Heart right ventricle (tissue), 16 donors: ENCODE measurements around the gene NIPBL. TPM values are rescaled to one million over a fixed set of nuclear protein-coding genes. Genes with fewer than 3 reads are reported as not detected.

Experiments
- ATAC-seq, 8 donors: fragments of 200-7000 bp; cut with Tn5 transposase; one replicate each; pipeline ENCODE4 v1.9.1; 2020; ENCODE audit warnings: mild to moderate bottlenecking in 8 of 8, moderate library complexity in 8 of 8, moderate number of reproducible peaks in 1 of 8
- DNase-seq, 2 donors: peaks; one replicate each; pipeline ENCODE4 v3.0.0-alpha.2; 2020
- H3K27ac ChIP-seq, 10 donors: fragments of 200-600 bp; sonication (generic) in 2 of 10; one replicate each; pipeline versions ENCODE4 v1.5.0 to v1.8.0; 2020 to 2022; ENCODE audit warnings: mild to moderate bottlenecking in 3 of 10
- H3K27me3 ChIP-seq, 7 donors: fragments of 200-600 bp; one replicate each; pipeline ENCODE4 v1.8.0; 2021 to 2022; ENCODE audit warnings: mild to moderate bottlenecking in 2 of 7
- H3K36me3 ChIP-seq, 9 donors: fragments of 200-600 bp; sonication (generic) in 1 of 9; one replicate each; pipeline versions ENCODE4 v1.5.0 to v1.8.0; 2020 to 2022; ENCODE audit warnings: mild to moderate bottlenecking in 2 of 9
- H3K4me1 ChIP-seq, 9 donors: fragments of 200-600 bp; sonication (generic) in 1 of 9; one replicate each; pipeline versions ENCODE4 v1.5.0 to v1.8.0; 2020 to 2022; ENCODE audit warnings: mild to moderate bottlenecking in 4 of 9
- H3K4me3 ChIP-seq, 10 donors: fragments of 200-600 bp; sonication (generic) in 2 of 10; one replicate each; pipeline versions ENCODE4 v1.5.0 to v1.8.0; 2020 to 2022; ENCODE audit warnings: mild to moderate bottlenecking in 7 of 10, moderate library complexity in 2 of 10
- H3K9me3 ChIP-seq, 11 donors: fragments of 200-600 bp in 10 of 11; sonication (generic) in 2 of 11; one replicate each; pipeline versions ENCODE4 v1.5.0 to v1.8.0; 2013 to 2022; ENCODE audit warnings: mild to moderate bottlenecking in 2 of 11, control low read depth in 1 of 11, moderate library complexity in 1 of 11
- CTCF ChIP-seq, 9 donors: fragments of 200-600 bp; sonication (generic) in 2 of 9; IDR thresholded peaks; one replicate each; pipeline versions ENCODE4 v1.5.0 to v1.8.0; 2021 to 2022; ENCODE audit warnings: antibody characterized with exemption in 9 of 9, mild to moderate bottlenecking in 5 of 9, moderate library complexity in 1 of 9
- WGBS, 2 donors: extraction: QIAGEN DNeasy Blood & Tissue Kit; methylation state at CpG; one replicate each; pipeline ENCODE4 v1.1.7; 2013; ENCODE audit warnings: inconsistent platforms in 1 of 2; 5-methylcytosine and 5-hydroxymethylcytosine counted together
- intact Hi-C, 10 donors: fragments of 100-400 bp; cut with DNase I; formaldehyde crosslinking; loops; one replicate each; pipeline versions ENCODE4 v1.11.1 to v1.14.2; 2022
- polyA plus RNA-seq, 2 donors: library from polyadenylated mRNA; stranded (reverse); fragments of 200-250 nt; gene quantifications; one replicate each; pipeline ENCODE4 v1.2.3, GENCODE V29; 2013
- total RNA-seq, 10 donors: library from RNA; stranded (reverse); fragmentation: NEBNext Ultra II Directional in 3 of 10; extraction: Animal tissue kit (Norgen Biotek cat#: 25700) in 3 of 10; gene quantifications; one replicate each; pipeline versions ENCODE4 v1.2.1 to v1.2.4, GENCODE V29; 2021 to 2023
- donor health status: Arrhythmogenic right ventricular cardiomyopathy.
- donor health status: ischemic (EF 13 %, LVEDD 7.1; RV severe dilation, severe dysfunction).
- donor health status: healthy with polysubstance abuse.
- donor health status: DM: no; HTN: yes; CAD: no.
- donor health status: DM: no; HTN: no; CAD: no.
- donor health status: ischemic (EF 25% LVEDD 6.9; RV normal size, moderate dysfunction).
- donor health status: ischemic (EF 25% LVEDD 5.7; RV mildly dilated, moderate dysfunction).
- donor health status: healthy.
- donor health status: DM: yes; HTN: yes; CAD: no.
- donor health status: Ischemic cardiomyopathy.
- donor health status: ischemic (EF 35%, LVEDD 5.7; RV mildly dilated, moderate dysfunction).
- donor health status: nonischemic (EF 11% LVEDD 7.7; RV severe dilation, severe dysfunction).
- donor health status: DM: yes; HTN: yes; CAD: no.
- donor health status: PGD.
- donor health status: ischemic (EF 29% LVEDD 5.4; RV normal size, mild dysfunction).
- donor health status: nonischemic (EF 23%, LVEDD 6.1; RV moderate dilation, normal function).

The NIPBL gene
- total and polyA plus RNA-seq, 12 donors, result 9.9 to 52.3 (median 43.3) TPM

- intact Hi-C loops, result no loop called here
- ATAC-seq (no peak), DNase-seq (no peak)
- Histone ChIP-seq H3K9me3 (peaks cover 0 to 24% (median 3%) of the 10 kb centered on the region in 11 donors), H3K4me1 (peaks cover 0 to 53% (median 38%) of the 10 kb centered on the region in 9 donors), H3K4me3 (no peak overlapping the region), H3K36me3 (no peaks in the 10 kb centered on the region), H3K27ac (no peak overlapping the region), H3K27me3 (no peaks in the 10 kb centered on the region)
- WGBS, 2 donors, result 98 to 100% methylated on average over 3 of the region's 3 CpGs
- no peak for TF ChIP-seq CTCF (IDR thresholded peaks at IDR 0.05)
Observed at GRCh38 chr5:36901856-36902255, 25.3 kb downstream of the NIPBL start.

GRCh38 chr5:36902353-36902752 is 25.8 kb downstream of the NIPBL start:
- TF ChIP-seq CTCF (IDR thresholded peaks at IDR 0.05), result no peak

GRCh38 chr5:36904677-36905076 is 28.1 kb downstream of the NIPBL start:
- no peak for TF ChIP-seq CTCF (IDR thresholded peaks at IDR 0.05)
- no peaks in the 10 kb centered on the region for H3K36me3 ChIP-seq
- ATAC-seq (no peak), DNase-seq (no peak)
- 92 to 96% methylated on average over 2 of the region's 2 CpGs for WGBS, 2 donors
- intact Hi-C loops, result no loop called here
- H3K27ac ChIP-seq, result no peak overlapping the region
- H3K4me1 ChIP-seq, result peaks cover 0 to 47% (median 41%) of the 10 kb centered on the region in 9 donors
- peaks cover 0 to 24% (median 3%) of the 10 kb centered on the region in 11 donors for H3K9me3 ChIP-seq
- H3K27me3 ChIP-seq, result no peaks in the 10 kb centered on the region
- no peak overlapping the region for H3K4me3 ChIP-seq

More at GRCh38 chr5:36902353-36902752, 25.8 kb downstream of the NIPBL start:
- no peaks in the 10 kb centered on the region for H3K27me3 ChIP-seq
- H3K4me1 ChIP-seq, result peaks cover 0 to 48% (median 37%) of the 10 kb centered on the region in 9 donors
- intact Hi-C loops, result no loop called here
- WGBS, 2 donors, result 96 to 100% methylated on average over 1 of the region's 1 CpG
- no peak overlapping the region for H3K27ac ChIP-seq
- no peaks in the 10 kb centered on the region for H3K36me3 ChIP-seq
- no peak for DNase-seq
- no peak for ATAC-seq
- H3K4me3 ChIP-seq, result no peak overlapping the region
- peaks cover 0 to 24% (median 3%) of the 10 kb centered on the region in 11 donors for H3K9me3 ChIP-seq

- H3K27ac ChIP-seq, result no peak overlapping the region
- no peak for TF ChIP-seq CTCF (IDR thresholded peaks at IDR 0.05)
- no peaks in the 10 kb centered on the region for H3K27me3 ChIP-seq
- ATAC-seq, result no peak
- H3K4me1 ChIP-seq, result peaks cover 0 to 59% (median 39%) of the 10 kb centered on the region in 9 donors
- H3K4me3 ChIP-seq, result no peak overlapping the region
- H3K9me3 ChIP-seq, result no peaks in the 10 kb centered on the region
- WGBS, 2 donors, result 81 to 84% methylated on average over 2 of the region's 2 CpGs
- no peaks in the 10 kb centered on the region for H3K36me3 ChIP-seq
- no peak for DNase-seq
- intact Hi-C loops, result no loop called here
Observed at GRCh38 chr5:36908544-36909260, 32.1 kb downstream of the NIPBL start.
